22Rv1 (cell line): ENCODE results near the gene COL6A5.

ENCODE experiments used
- CTCF ChIP-seq: fragments of 450-650 bp; IDR thresholded peaks from 2 replicates; pipeline ENCODE4 v1.5.1; 2017; ENCODE audit warnings: mild to moderate bottlenecking
- ZFX ChIP-seq: fragments of 450-650 bp; IDR thresholded peaks from 2 replicates; pipeline ENCODE4 v1.6.1; 2017; ENCODE audit warnings: antibody characterized with exemption, borderline replicate concordance

- no peak for TF ChIP-seq CTCF
- no peak for TF ChIP-seq ZFX
Observed at GRCh38 chr3:130404401-130404800, 58.9 kb downstream of the COL6A5 start.
